Measurements from ENCODE around the gene SLC44A3. TPM values are rescaled to one million over a fixed set of nuclear protein-coding genes. Genes with fewer than 3 reads are reported as not detected.

Gene SLC44A3
- total and polyA plus RNA-seq, 2 experiments from 2014 or later = 2.9 to 4.5 TPM

- H3K36me3 ChIP-seq (ENCODE audit: insufficient read depth) = peaks cover 44% of the 10 kb centered on the region
- DNase-seq (ENCODE audit: low spot score) = no peak
- H3K9me3 Mint-ChIP-seq = no peaks in the 10 kb centered on the region
- H3K36me3 Mint-ChIP-seq (ENCODE audit: low read depth) = peaks cover 51% of the 10 kb centered on the region
- H3K27me3 ChIP-seq (ENCODE audit: insufficient read depth) = no peaks in the 10 kb centered on the region
- H3K4me1 ChIP-seq (ENCODE audit: insufficient read depth) = no peaks in the 10 kb centered on the region
- no peaks in the 10 kb centered on the region for H3K79me2 ChIP-seq (replicated peaks; ENCODE audit: insufficient read depth)
- no peak overlapping the region for H3K27ac Mint-ChIP-seq
- H3K4me2 ChIP-seq = no peak overlapping the region
- no peak overlapping the region for H3K27ac ChIP-seq (ENCODE audit: low read depth)
- no peak overlapping the region for H3K4me3 Mint-ChIP-seq
- no peaks in the 10 kb centered on the region for H3F3A ChIP-seq (replicated peaks; ENCODE audit: low read depth)
- peaks cover 1% of the 10 kb centered on the region for H3K27me3 Mint-ChIP-seq (ENCODE audit: insufficient read depth, low read depth, poor library complexity)
- H4K20me1 ChIP-seq (replicated peaks; ENCODE audit: insufficient read depth) = peaks cover 13% of the 10 kb centered on the region; the same call in 1 of the 2 replicates
- H3K4me1 Mint-ChIP-seq = peaks cover 12% of the 10 kb centered on the region; the same call in 2 of the 3 replicates
- no peak overlapping the region for H2AFZ ChIP-seq
- ATAC-seq = no peak
- H3K4me3 ChIP-seq = no peak overlapping the region
- H3K9me2 ChIP-seq (ENCODE audit: insufficient read depth) = no peaks in the 10 kb centered on the region
- no peak for TF ChIP-seq ZNF462 (CRISPR knock-in tag; IDR thresholded peaks at IDR 0.05)
- TF ChIP-seq EZH2phosphoT487 (IDR thresholded peaks at IDR 0.05; ENCODE audit: unreplicated experiment) = no peak
- TF ChIP-seq NANOG (IDR thresholded peaks at IDR 0.05; ENCODE audit: borderline replicate concordance) = no peak
- TF ChIP-seq CREB1 (CRISPR knock-in tag; IDR thresholded peaks at IDR 0.05; ENCODE audit: low read depth) = no peak
- TF ChIP-seq, protein P1, sequence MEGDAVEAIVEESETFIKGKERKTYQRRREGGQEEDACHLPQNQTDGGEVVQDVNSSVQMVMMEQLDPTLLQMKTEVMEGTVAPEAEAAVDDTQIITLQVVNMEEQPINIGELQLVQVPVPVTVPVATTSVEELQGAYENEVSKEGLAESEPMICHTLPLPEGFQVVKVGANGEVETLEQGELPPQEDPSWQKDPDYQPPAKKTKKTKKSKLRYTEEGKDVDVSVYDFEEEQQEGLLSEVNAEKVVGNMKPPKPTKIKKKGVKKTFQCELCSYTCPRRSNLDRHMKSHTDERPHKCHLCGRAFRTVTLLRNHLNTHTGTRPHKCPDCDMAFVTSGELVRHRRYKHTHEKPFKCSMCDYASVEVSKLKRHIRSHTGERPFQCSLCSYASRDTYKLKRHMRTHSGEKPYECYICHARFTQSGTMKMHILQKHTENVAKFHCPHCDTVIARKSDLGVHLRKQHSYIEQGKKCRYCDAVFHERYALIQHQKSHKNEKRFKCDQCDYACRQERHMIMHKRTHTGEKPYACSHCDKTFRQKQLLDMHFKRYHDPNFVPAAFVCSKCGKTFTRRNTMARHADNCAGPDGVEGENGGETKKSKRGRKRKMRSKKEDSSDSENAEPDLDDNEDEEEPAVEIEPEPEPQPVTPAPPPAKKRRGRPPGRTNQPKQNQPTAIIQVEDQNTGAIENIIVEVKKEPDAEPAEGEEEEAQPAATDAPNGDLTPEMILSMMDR (conservative IDR thresholded peaks at IDR 0.05; ENCODE audit: low read depth in 2 of 2) = no peak
- no peak for TF ChIP-seq JUNB (IDR thresholded peaks at IDR 0.05; ENCODE audit: unreplicated experiment)
- no peak for TF ChIP-seq ZNF331 (CRISPR knock-in tag; IDR thresholded peaks at IDR 0.05; ENCODE audit: low read depth)
- TF ChIP-seq POLR2AphosphoS5 (IDR thresholded peaks at IDR 0.05; ENCODE audit: low read depth) = no peak
- TF ChIP-seq STAT1 (IDR thresholded peaks at IDR 0.05; ENCODE audit: unreplicated experiment) = no peak
- no peak for TF ChIP-seq ETS1 (IDR thresholded peaks at IDR 0.05)
- no peak for TF ChIP-seq REST (IDR thresholded peaks at IDR 0.05; ENCODE audit: unreplicated experiment)
- no peak for TF ChIP-seq EZH2 (IDR thresholded peaks at IDR 0.05; ENCODE audit: low read depth, unreplicated experiment)
- TF ChIP-seq ZNF114 (CRISPR knock-in tag; IDR thresholded peaks at IDR 0.05) = no peak
Observed at GRCh38 chr1:94895518-94895917, 75.4 kb downstream of the SLC44A3 start.

All from GM23338 (cell line).